Brain microvascular endothelial cell (primary cell): ENCODE data around the gene RNF212.

ENCODE experiments used
- DNase-seq: peaks from one replicate; pipeline ENCODE4 v3.0.0-alpha.2; 2020
- H3K27ac ChIP-seq: fragments of 250-450 bp; sonication (Bioruptor Pico); 2 replicates; pipeline ENCODE4 v1.5.1; 2020; ENCODE audit warnings: mild to moderate bottlenecking, moderate library complexity
- H3K27me3 ChIP-seq: fragments of 250-450 bp; sonication (Bioruptor Pico); replicated peaks from 2 replicates; pipeline ENCODE4 v1.5.1; 2020; ENCODE audit warnings: mild to moderate bottlenecking
- H3K36me3 ChIP-seq: fragments of 250-450 bp; sonication (Bioruptor Pico); replicated peaks from 2 replicates; pipeline ENCODE4 v1.5.1; 2020; ENCODE audit warnings: mild to moderate bottlenecking
- H3K4me3 ChIP-seq: 2 replicates; pipeline ENCODE4 v1.5.1; 2011; ENCODE audit warnings: low read depth, mild to moderate bottlenecking, control low read depth, low read length, moderate library complexity
- in situ Hi-C: cut with HindIII; loops from 2 replicates; pipeline ENCODE4 v1.10.0; 2017; ENCODE audit warnings: low sequenced_read_pairs, low pct_ligation_motif_present
- TF ChIP-seq, protein P1 (sequence below): IDR thresholded peaks from 2 replicates; pipeline ENCODE4 v1.5.1; 2011; ENCODE audit warnings: low read depth, mild to moderate bottlenecking, moderate library complexity, low read length, control low read depth, inconsistent platforms; ENCODE audit errors: missing control alignments

The RNF212 gene

DNA sequence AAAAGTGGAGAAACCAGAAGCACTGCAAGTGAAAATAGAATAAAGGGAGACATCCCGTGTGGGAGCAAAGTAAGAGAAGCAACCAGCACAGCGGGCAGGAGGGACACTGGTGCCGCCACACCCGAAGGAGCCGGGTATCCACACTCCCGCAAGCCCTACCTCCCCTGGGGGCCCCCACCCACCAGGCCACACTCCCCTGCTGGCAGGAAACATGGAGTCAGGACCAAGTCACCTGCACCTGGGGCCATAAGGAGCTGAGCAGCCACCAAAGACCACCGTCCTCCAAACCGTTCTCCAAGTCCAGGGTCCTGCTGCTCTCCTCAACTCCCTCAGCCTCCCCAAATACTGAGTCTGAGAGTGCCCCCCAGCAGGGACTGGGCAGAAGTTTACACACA, 71.4 kb downstream of the RNF212 start:
- no peak overlapping the region for H3K4me3 ChIP-seq
- in situ Hi-C loops: no loop called here
- TF ChIP-seq, protein P1, sequence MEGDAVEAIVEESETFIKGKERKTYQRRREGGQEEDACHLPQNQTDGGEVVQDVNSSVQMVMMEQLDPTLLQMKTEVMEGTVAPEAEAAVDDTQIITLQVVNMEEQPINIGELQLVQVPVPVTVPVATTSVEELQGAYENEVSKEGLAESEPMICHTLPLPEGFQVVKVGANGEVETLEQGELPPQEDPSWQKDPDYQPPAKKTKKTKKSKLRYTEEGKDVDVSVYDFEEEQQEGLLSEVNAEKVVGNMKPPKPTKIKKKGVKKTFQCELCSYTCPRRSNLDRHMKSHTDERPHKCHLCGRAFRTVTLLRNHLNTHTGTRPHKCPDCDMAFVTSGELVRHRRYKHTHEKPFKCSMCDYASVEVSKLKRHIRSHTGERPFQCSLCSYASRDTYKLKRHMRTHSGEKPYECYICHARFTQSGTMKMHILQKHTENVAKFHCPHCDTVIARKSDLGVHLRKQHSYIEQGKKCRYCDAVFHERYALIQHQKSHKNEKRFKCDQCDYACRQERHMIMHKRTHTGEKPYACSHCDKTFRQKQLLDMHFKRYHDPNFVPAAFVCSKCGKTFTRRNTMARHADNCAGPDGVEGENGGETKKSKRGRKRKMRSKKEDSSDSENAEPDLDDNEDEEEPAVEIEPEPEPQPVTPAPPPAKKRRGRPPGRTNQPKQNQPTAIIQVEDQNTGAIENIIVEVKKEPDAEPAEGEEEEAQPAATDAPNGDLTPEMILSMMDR: no peak
- no peaks in the 10 kb centered on the region for H3K27me3 ChIP-seq
- no peaks in the 10 kb centered on the region for H3K36me3 ChIP-seq
- no peak for DNase-seq
- peak overlapping the region; percentile 23 for H3K27ac ChIP-seq

DNA sequence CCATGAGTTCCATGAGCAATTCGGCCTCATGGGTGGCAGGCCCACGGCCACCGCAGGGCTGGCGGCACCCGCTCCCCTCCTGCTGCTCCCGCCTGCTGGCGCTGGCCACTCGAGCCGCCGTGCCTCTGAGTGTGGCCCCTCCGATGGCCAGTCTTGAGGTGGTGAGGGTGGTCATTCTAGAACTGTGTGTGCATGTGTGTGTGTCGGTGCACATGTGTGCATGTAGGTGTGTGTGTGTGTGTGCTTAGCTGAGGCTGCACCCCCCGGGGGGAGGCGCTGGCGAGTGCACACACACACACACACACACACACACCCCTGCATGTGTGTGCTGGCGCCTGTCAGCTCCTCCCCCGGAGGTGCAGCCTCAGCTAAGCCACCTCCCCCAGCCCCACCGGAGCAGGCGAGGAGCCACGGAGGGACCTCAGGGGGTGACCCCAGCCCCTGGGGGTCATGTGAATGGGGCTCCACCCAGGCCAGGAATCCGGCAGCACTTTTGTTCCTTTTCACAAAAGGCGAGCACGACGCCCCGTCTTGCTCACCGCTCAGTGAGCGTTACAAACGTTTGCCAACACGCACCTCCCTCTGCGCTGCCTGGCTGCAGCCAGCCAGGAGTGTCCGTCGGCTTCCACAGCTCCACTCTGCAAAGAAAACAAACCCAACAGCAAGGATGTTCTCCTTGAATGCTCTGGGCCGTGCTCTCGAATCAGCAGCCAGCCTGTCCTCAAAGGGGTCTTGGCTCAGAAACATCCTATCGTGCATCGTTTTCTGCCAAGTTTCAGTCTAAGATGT, 72.0 kb downstream of the RNF212 start:
- in situ Hi-C loops: no loop called here
- H3K27me3 ChIP-seq: no peaks in the 10 kb centered on the region
- H3K27ac ChIP-seq: peak overlapping the region; percentile 23
- DNase-seq: peak; percentile 24
- TF ChIP-seq, protein P1: no peak
- peak overlapping the region; percentile 9 for H3K4me3 ChIP-seq
- H3K36me3 ChIP-seq: no peaks in the 10 kb centered on the region

DNA sequence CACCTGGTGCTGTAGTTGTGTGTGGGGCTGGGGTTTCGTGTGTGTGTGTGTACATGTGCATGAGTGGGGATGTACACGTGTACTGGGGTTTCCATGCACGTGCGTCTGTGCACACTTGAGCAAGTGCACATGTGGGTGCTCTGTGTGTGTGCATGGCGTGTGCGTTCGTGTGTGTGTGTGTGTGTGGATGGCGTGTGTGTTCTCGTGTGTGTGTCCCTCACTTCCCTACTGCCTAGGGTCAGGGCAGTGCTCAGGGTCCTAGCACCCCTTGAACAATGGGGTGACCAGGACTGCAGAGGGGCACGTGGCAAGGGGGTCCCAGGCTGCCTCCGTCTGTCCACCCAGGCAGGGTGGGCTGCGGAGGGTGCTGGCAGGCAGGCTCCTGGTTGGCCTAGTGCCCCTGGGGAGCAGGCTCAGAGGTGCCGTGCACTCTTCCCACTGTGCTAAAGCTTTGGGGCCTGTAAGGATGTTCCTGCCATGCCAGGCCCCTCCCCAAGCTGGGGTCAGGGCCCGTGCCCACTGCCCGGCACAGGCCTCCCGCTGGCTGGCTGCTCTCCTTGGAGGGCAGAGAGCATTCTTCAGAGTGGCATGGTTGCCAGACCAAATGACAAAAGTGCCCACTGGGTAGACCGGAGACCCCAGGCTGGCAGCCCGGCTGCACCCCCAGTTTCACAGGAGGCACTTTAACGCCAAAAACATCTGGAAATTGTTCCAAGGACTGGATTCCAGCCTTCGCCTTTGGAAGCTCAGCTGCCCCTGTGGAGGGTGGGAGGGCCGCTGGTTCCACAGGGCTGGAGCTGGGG, 72.8 kb downstream of the RNF212 start:
- Histone ChIP-seq H3K27ac (no peak overlapping the region), H3K36me3 (no peaks in the 10 kb centered on the region), H3K4me3 (no peak overlapping the region), H3K27me3 (no peaks in the 10 kb centered on the region)
- DNase-seq: no peak
- TF ChIP-seq, protein P1: no peak
- in situ Hi-C loops: no loop called here

- Histone ChIP-seq H3K27me3 (no peaks in the 10 kb centered on the region), H3K27ac (no peak overlapping the region), H3K36me3 (no peaks in the 10 kb centered on the region), H3K4me3 (no peak overlapping the region)
- in situ Hi-C loops: no loop called here
- DNase-seq: peak; percentile 28
- TF ChIP-seq, protein P1: no peak
Observed at GRCh38 chr4:1039493-1040343, 73.6 kb downstream of the RNF212 start.

DNA sequence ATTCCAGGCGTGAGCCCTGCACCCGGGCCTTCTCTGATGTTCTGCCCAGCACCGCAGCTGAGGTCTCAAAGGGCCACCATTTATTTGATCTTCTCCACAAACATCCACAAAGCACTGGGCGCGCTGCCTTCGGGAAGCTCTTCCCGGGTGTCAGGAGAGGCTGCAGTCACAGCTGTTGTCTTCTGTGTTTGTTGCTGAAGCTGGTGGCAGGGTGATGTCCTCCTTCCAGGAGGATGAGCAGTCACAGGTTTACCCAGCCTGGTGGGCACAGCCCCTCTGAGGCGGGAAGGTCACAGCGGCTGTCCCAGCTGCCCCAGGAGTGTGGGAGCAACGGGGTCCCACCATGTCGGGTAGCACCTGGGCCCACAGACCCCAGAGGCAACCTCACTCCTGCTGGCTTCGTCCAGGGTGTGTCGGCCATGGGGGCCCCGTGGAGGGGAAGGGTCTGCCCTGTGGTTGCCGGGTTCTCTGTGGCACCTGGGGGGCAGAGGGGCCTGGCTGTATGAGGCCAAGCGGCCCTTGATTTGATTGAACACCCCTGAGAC, 74.3 kb downstream of the RNF212 start:
- Histone ChIP-seq H3K27me3 (no peaks in the 10 kb centered on the region), H3K27ac (no peak overlapping the region), H3K4me3 (no peak overlapping the region), H3K36me3 (no peaks in the 10 kb centered on the region)
- no peak for DNase-seq
- in situ Hi-C loops: no loop called here
- TF ChIP-seq, protein P1: no peak
